Measurements from ENCODE around the gene IDS. TPM values are rescaled to one million over a fixed set of nuclear protein-coding genes. Genes with fewer than 3 reads are reported as not detected.

The IDS gene
- total RNA-seq, 1 donor from 2014 or later = 99.1 TPM

DNA sequence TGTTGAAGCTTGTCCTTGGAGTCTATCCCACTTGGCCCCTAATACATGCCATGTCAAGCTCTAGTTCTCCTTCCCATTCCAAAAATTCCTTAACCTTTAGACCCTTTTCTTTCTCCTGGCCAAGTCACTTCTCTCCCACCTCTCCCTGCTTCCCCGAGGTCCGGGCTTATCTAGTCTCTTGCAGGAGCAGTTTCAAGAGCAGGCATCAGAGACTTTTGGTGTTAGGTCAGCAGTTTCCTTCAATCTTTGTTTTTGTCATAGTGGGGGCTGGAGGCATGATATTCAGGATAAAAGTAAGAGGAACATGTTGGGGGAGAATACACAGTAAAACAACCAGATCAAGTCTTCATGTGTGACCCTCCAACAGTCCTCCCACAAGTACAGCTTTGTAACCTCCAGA is 11.5 kb upstream of the IDS start:
- Mint-ChIP-seq H3K27me3 (peaks cover 2% of the 10 kb centered on the region), H3K4me3 (no peak overlapping the region), H3K9me3 (no peaks in the 10 kb centered on the region), H3K27ac (no peak overlapping the region), H3K4me1 (peaks cover 3% of the 10 kb centered on the region), H3K36me3 (ENCODE audit: low read depth) (no peaks in the 10 kb centered on the region)
- ChIA-PET CTCF (no interaction called here), POLR2A (no interaction called here)
- DNase-seq (no peak), ATAC-seq (ENCODE audit: low read depth) (no peak)
- intact Hi-C loops (cut with micrococcal nuclease) = no loop called here
- TF ChIP-seq, protein P1, sequence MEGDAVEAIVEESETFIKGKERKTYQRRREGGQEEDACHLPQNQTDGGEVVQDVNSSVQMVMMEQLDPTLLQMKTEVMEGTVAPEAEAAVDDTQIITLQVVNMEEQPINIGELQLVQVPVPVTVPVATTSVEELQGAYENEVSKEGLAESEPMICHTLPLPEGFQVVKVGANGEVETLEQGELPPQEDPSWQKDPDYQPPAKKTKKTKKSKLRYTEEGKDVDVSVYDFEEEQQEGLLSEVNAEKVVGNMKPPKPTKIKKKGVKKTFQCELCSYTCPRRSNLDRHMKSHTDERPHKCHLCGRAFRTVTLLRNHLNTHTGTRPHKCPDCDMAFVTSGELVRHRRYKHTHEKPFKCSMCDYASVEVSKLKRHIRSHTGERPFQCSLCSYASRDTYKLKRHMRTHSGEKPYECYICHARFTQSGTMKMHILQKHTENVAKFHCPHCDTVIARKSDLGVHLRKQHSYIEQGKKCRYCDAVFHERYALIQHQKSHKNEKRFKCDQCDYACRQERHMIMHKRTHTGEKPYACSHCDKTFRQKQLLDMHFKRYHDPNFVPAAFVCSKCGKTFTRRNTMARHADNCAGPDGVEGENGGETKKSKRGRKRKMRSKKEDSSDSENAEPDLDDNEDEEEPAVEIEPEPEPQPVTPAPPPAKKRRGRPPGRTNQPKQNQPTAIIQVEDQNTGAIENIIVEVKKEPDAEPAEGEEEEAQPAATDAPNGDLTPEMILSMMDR (IDR thresholded peaks at IDR 0.05) = no peak

- TF ChIP-seq, protein P1 (IDR thresholded peaks at IDR 0.05) = no peak
- ChIA-PET POLR2A (no interaction called here), CTCF (no interaction called here)
- H3K27ac Mint-ChIP-seq = no peak overlapping the region
- peaks cover 2% of the 10 kb centered on the region for H3K27me3 Mint-ChIP-seq
- H3K9me3 Mint-ChIP-seq = no peaks in the 10 kb centered on the region
- H3K4me1 Mint-ChIP-seq = peaks cover 3% of the 10 kb centered on the region
- intact Hi-C loops (cut with micrococcal nuclease) = no loop called here
- no peak for DNase-seq
- H3K4me3 Mint-ChIP-seq = no peak overlapping the region
- H3K36me3 Mint-ChIP-seq (ENCODE audit: low read depth) = no peaks in the 10 kb centered on the region
- ATAC-seq (ENCODE audit: low read depth) = no peak
Observed at GRCh38 chrX:149515954-149516602, 11.0 kb upstream of the IDS start.

- no peak for ATAC-seq (ENCODE audit: low read depth)
- DNase-seq = no peak
- Mint-ChIP-seq H3K27me3 (no peaks in the 10 kb centered on the region), H3K36me3 (ENCODE audit: low read depth) (no peaks in the 10 kb centered on the region), H3K27ac (no peak overlapping the region), H3K4me3 (no peak overlapping the region), H3K9me3 (no peaks in the 10 kb centered on the region), H3K4me1 (peaks cover 3% of the 10 kb centered on the region)
- ChIA-PET POLR2A (no interaction called here), CTCF (interaction anchor here (1.0 kb wide), 1 partner anchor 25 kb away, joined by 4 read pairs; no protein-coding TSS in a partner anchor)
- TF ChIP-seq, protein P1 (IDR thresholded peaks at IDR 0.05) = no peak
- intact Hi-C loops (cut with micrococcal nuclease) = loop anchor here (5.0 kb wide), 1 partner anchor 118 kb away; the partner anchor contains the start of gene TMEM185A
Observed at GRCh38 chrX:149513825-149514428, 8.8 kb upstream of the IDS start.

DNA sequence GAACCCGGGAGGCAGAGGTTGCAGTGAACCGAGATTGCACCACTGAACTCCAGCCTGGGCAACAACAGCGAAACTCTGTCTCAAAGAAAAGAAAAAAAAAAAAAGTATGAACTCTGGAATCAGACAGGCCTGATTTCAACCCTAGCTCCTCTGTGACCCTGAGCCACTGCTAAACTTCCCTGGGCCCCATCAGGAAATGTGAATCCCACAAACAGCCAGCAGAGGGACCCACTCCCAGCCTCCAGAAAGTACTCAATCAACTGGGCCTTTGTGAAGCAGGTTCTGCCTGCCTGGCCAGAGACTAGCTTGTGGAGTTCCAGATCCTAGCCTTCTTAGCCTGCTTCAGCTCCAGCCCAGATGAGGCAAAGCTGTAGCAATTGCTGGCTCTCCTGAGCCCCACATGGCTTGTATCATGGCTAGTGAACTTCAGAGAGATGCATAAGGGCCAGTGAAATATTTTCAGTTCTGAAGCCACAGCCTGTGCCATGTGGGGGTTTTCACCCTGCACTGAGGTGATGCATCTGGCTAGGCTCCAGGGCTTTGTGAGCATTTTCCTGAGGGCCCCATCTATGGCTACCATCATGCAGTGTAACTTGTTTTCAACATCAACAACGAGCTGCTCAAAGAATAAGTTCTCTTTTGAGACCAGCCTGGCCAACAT is 7.2 kb upstream of the IDS start:
- H3K4me3 Mint-ChIP-seq = no peak overlapping the region
- no peaks in the 10 kb centered on the region for H3K36me3 Mint-ChIP-seq (ENCODE audit: low read depth)
- no peak overlapping the region for H3K27ac Mint-ChIP-seq
- peaks cover 3% of the 10 kb centered on the region for H3K4me1 Mint-ChIP-seq
- ChIA-PET POLR2A (interaction anchor here (1.6 kb wide), 1 partner anchor 28 kb away, joined by 16 read pairs; the partner anchor contains the start of gene EOLA1), CTCF (interaction anchor here (1.2 to 2.0 kb wide), 2 partner anchors 10 to 28 kb away, joined by 4 to 8 read pairs; partner anchors contain the start of gene EOLA1)
- TF ChIP-seq, protein P1 (IDR thresholded peaks at IDR 0.05) = no peak
- ATAC-seq (ENCODE audit: low read depth) (peak; percentile 95), DNase-seq (no peak)
- H3K9me3 Mint-ChIP-seq = no peaks in the 10 kb centered on the region
- intact Hi-C loops (cut with micrococcal nuclease) = loop anchor here (1.0 to 5.0 kb wide), 4 partner anchors 8 to 313 kb away; partner anchors contain the start of gene TMEM185A
- no peaks in the 10 kb centered on the region for H3K27me3 Mint-ChIP-seq

DNA sequence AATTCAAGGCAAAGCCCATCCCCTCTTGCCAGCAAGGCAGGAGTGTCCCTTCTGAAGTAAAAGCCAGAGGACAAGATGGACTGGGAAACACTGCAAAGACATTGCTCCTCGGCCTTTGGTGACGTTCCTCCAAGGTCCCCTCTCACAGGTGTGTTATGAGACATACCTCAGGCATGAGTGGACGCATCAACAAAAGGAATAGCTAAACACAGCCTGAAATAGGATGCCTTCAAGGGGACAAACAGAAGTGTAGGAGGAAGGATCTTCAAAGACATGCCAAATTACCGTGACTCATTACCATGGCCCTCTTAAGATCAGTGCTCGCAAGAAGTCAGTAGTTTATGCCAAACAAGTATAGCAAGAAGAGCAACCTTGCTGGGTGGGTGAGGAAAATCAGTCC is 6.0 kb upstream of the IDS start:
- ATAC-seq (ENCODE audit: low read depth) = no peak
- Mint-ChIP-seq H3K4me1 (peaks cover 2% of the 10 kb centered on the region), H3K4me3 (no peak overlapping the region), H3K36me3 (ENCODE audit: low read depth) (no peaks in the 10 kb centered on the region), H3K9me3 (no peaks in the 10 kb centered on the region), H3K27me3 (no peaks in the 10 kb centered on the region), H3K27ac (no peak overlapping the region)
- CTCF ChIA-PET = interaction anchor here (2.0 kb wide), 1 partner anchor 29 kb away, joined by 8 read pairs; the partner anchor contains the start of gene EOLA1
- no peak for DNase-seq
- POLR2A ChIA-PET = no interaction called here
- intact Hi-C loops (cut with micrococcal nuclease) = loop anchor here (5.0 kb wide), 1 partner anchor 121 kb away; the partner anchor contains the start of gene TMEM185A
- TF ChIP-seq, protein P1 (IDR thresholded peaks at IDR 0.05) = no peak

Data from activated B cell treated with CpG ODN at 0.5 μM for 24 hours (primary cell).